IMR-90 (cell line): ENCODE data around the gene NUTM1. TPM values are rescaled to one million over a fixed set of nuclear protein-coding genes. Genes with fewer than 3 reads are reported as not detected.

Experiments
- ATAC-seq: fragments of 200-7000 bp; cut with Tn5 transposase; 2 replicates; pipeline ENCODE4 v1.9.1; 2020; ENCODE audit warnings: low read depth, mild to moderate bottlenecking, moderate library complexity
- BruUV-seq: library from RNA; stranded (reverse); fragments of 400-500 nt; replicated peaks from 2 replicates; lab custom pipeline; 2021; lab: Mats Ljungman, UMichigan
- CTCF ChIA-PET: fragments of 300-600 bp; formaldehyde crosslinking; extraction: SDS; loops from one replicate; lab custom pipeline; 2021; ENCODE audit warnings: antibody characterized with exemption; lab: Yijun Ruan, JAX
- POLR2A ChIA-PET: fragments of 300-600 bp; sonication (Branson Sonifier 250); formaldehyde crosslinking; loops from one replicate; lab custom pipeline; 2022; ENCODE audit warnings: antibody characterized with exemption; ENCODE audit not compliant: unreplicated experiment; lab: Charles Lee
- DNase-seq: peaks from one replicate; pipeline ENCODE4 v3.0.0; 2013
- H2AFZ ChIP-seq: replicated peaks from 2 replicates; pipeline ENCODE3; 2013; ENCODE audit warnings: low read length, mild to moderate bottlenecking; ENCODE audit not compliant: poor library complexity
- H2AK5ac ChIP-seq: 2 replicates; pipeline ENCODE4 v1.6.1; 2013; ENCODE audit warnings: low read depth, low read length, inconsistent platforms
- H2AK9ac ChIP-seq: replicated peaks from 2 replicates; pipeline ENCODE3; 2013; ENCODE audit warnings: mild to moderate bottlenecking, low read depth, low read length, moderate library complexity; ENCODE audit not compliant: poor library complexity
- H2BK120ac ChIP-seq: 2 replicates; pipeline ENCODE4 v1.6.1; 2013; ENCODE audit warnings: low read depth, low read length, inconsistent platforms
- H2BK15ac ChIP-seq: 3 replicates; pipeline ENCODE4 v1.6.1; 2013; ENCODE audit warnings: low read depth, low read length, inconsistent platforms
- H2BK20ac ChIP-seq: 2 replicates; pipeline ENCODE4 v1.6.1; 2013; ENCODE audit warnings: low read depth, mild to moderate bottlenecking, inconsistent platforms, low read length, moderate library complexity
- H2BK5ac ChIP-seq: 2 replicates; pipeline ENCODE4 v1.6.1; 2013; ENCODE audit warnings: mild to moderate bottlenecking, low read depth, low read length, inconsistent platforms; ENCODE audit not compliant: poor library complexity, severe bottlenecking
- H3K14ac ChIP-seq: replicated peaks from 2 replicates; pipeline ENCODE4 v1.6.1; 2013; ENCODE audit warnings: low read depth, low read length, inconsistent platforms
- H3K18ac ChIP-seq: 2 replicates; pipeline ENCODE4 v1.6.1; 2013; ENCODE audit warnings: low read depth, low read length, control low read depth
- H3K23ac ChIP-seq: 2 replicates; pipeline ENCODE4 v1.6.1; 2013; ENCODE audit warnings: low read depth, low read length, inconsistent platforms
- H3K27ac ChIP-seq: 2 replicates; pipeline ENCODE4 v1.5.1; 2013; ENCODE audit warnings: mild to moderate bottlenecking, control low read depth, low read length; ENCODE audit not compliant: insufficient read depth
- H3K27me3 ChIP-seq: 2 replicates; pipeline ENCODE4 v1.6.1; 2013; ENCODE audit warnings: low read length; ENCODE audit not compliant: control insufficient read depth, insufficient read depth
- H3K36me3 ChIP-seq: 2 replicates; pipeline ENCODE4 v1.6.1; 2013; ENCODE audit warnings: low read length, mixed read lengths; ENCODE audit not compliant: control insufficient read depth, insufficient read depth
- H3K4ac ChIP-seq: 2 replicates; pipeline ENCODE4 v1.6.1; 2013; ENCODE audit warnings: low read depth, low read length, inconsistent platforms
- H3K4me1 ChIP-seq: 2 replicates; pipeline ENCODE4 v1.6.1; 2013; ENCODE audit warnings: low read length, mixed read lengths; ENCODE audit not compliant: control insufficient read depth, insufficient read depth
- H3K4me2 ChIP-seq: 2 replicates; pipeline ENCODE4 v1.6.1; 2013; ENCODE audit warnings: low read depth, mild to moderate bottlenecking, control low read depth, low read length, moderate library complexity
- H3K4me3 ChIP-seq: 2 replicates; pipeline ENCODE4 v1.5.1; 2013; ENCODE audit warnings: low read depth, mild to moderate bottlenecking, control low read depth, low read length, moderate library complexity; ENCODE audit not compliant: insufficient read depth
- H3K56ac ChIP-seq: 2 replicates; pipeline ENCODE4 v1.6.1; 2013; ENCODE audit warnings: low read length, inconsistent platforms; ENCODE audit not compliant: insufficient read depth; ENCODE audit errors: extremely low read depth
- H3K79me1 ChIP-seq, 2 experiments: 2 replicates each; pipeline ENCODE4 v1.6.1; 2013; ENCODE audit warnings: low read length in 2 of 2, inconsistent platforms in 1 of 2, low read depth in 1 of 2
- H3K9ac ChIP-seq: 2 replicates; pipeline ENCODE4 v1.6.1; 2013; ENCODE audit warnings: low read depth, low read length, control low read depth
- H3K9me1 ChIP-seq: 2 replicates; pipeline ENCODE4 v1.6.1; 2013; ENCODE audit warnings: low read length, inconsistent platforms; ENCODE audit not compliant: insufficient read depth
- H3K9me3 ChIP-seq: 2 replicates; pipeline ENCODE4 v1.6.1; 2013; ENCODE audit warnings: low read length; ENCODE audit not compliant: control insufficient read depth, insufficient read depth
- H4K20me1 ChIP-seq: 2 replicates; pipeline ENCODE4 v1.6.1; 2013; ENCODE audit warnings: low read length, inconsistent platforms; ENCODE audit not compliant: insufficient read depth
- H4K5ac ChIP-seq: 2 replicates; pipeline ENCODE4 v1.6.1; 2013; ENCODE audit warnings: mild to moderate bottlenecking, low read depth, low read length, control low read depth
- H4K8ac ChIP-seq, 2 experiments: 2 replicates each; pipeline ENCODE4 v1.6.1; 2013; ENCODE audit warnings: low read depth in 2 of 2, low read length in 2 of 2, control low read depth in 1 of 2, inconsistent platforms in 1 of 2
- H4K91ac ChIP-seq: 2 replicates; pipeline ENCODE4 v1.6.1; 2013; ENCODE audit warnings: low read depth, low read length, inconsistent platforms; ENCODE audit not compliant: insufficient read depth
- BHLHE40 ChIP-seq: fragments of 150-350 bp; IDR thresholded peaks from 2 replicates; pipeline ENCODE4 v1.6.1; 2016; ENCODE audit warnings: mild to moderate bottlenecking, low read depth, low read length
- CEBPB ChIP-seq: IDR thresholded peaks from 2 replicates; pipeline ENCODE4 v1.6.1; 2012; ENCODE audit warnings: low read depth, low read length, improper control_type of control experiment
- CHD1 ChIP-seq: IDR thresholded peaks from 2 replicates; pipeline ENCODE4 v1.6.1; 2012; ENCODE audit warnings: low read depth, low read length, improper control_type of control experiment
- FOS ChIP-seq: fragments of 150-350 bp; IDR thresholded peaks from 2 replicates; pipeline ENCODE4 v1.6.1; 2016; ENCODE audit warnings: low read depth, low read length
- MAFK ChIP-seq: IDR thresholded peaks from 2 replicates; pipeline ENCODE4 v1.6.1; 2012; ENCODE audit warnings: low read depth, low read length, improper control_type of control experiment
- MAZ ChIP-seq: IDR thresholded peaks from 2 replicates; pipeline ENCODE4 v1.6.1; 2012; ENCODE audit warnings: low read depth, mild to moderate bottlenecking, low read length, improper control_type of control experiment, moderate library complexity, borderline replicate concordance
- MXI1 ChIP-seq: IDR thresholded peaks from 2 replicates; pipeline ENCODE4 v1.6.1; 2012; ENCODE audit warnings: low read depth, mild to moderate bottlenecking, low read length, moderate library complexity, borderline replicate concordance
- NFE2L2 ChIP-seq: fragments of 150-350 bp; IDR thresholded peaks from 2 replicates; pipeline ENCODE4 v1.6.1; 2016; ENCODE audit warnings: low read depth, mild to moderate bottlenecking, low read length
- POLR2A ChIP-seq: IDR thresholded peaks from 2 replicates; pipeline ENCODE4 v1.6.1; 2012; ENCODE audit warnings: mild to moderate bottlenecking, low read depth, low read length
- RAD21 ChIP-seq: IDR thresholded peaks from 2 replicates; pipeline ENCODE4 v1.6.1; 2012; ENCODE audit warnings: low read length, improper control_type of control experiment
- RCOR1 ChIP-seq: IDR thresholded peaks from 2 replicates; pipeline ENCODE4 v1.6.1; 2012; ENCODE audit warnings: mild to moderate bottlenecking, low read length, improper control_type of control experiment; ENCODE audit not compliant: insufficient replicate concordance
- RFX5 ChIP-seq: IDR thresholded peaks from 2 replicates; pipeline ENCODE4 v1.8.0; 2012; ENCODE audit warnings: low read depth, mild to moderate bottlenecking, low read length, moderate library complexity
- SMC3 ChIP-seq: fragments of 150-350 bp; IDR thresholded peaks from 2 replicates; pipeline ENCODE4 v1.6.1; 2016; ENCODE audit warnings: low read depth, mild to moderate bottlenecking, antibody characterized with exemption, low read length, moderate library complexity
- WGBS, 2 experiments: methylation state at CpG; one replicate each; pipeline versions ENCODE4 v1.1.5 to v1.1.7; 2013; ENCODE audit warnings: missing lambda C conversion rate in 2 of 2; ENCODE audit not compliant: insufficient read length in 1 of 2; ENCODE audit errors: extremely low coverage in 2 of 2; 5-methylcytosine and 5-hydroxymethylcytosine counted together
- dilution Hi-C: fragments of 300-500 bp; cut with HindIII; formaldehyde crosslinking; loops from one replicate; pipeline ENCODE4 v1.14.3; 2018; ENCODE audit warnings: low sequenced_read_pairs; ENCODE audit not compliant: unreplicated experiment
- in situ Hi-C: fragments of 300-500 bp; cut with MboI; formaldehyde crosslinking; loops from 3 replicates; pipeline ENCODE4 v1.14.3; 2019; ENCODE audit warnings: low sequenced_read_pairs, inconsistent platforms, mixed read lengths
- intact Hi-C: fragments of 100-400 bp; cut with micrococcal nuclease; formaldehyde crosslinking; loops from 2 replicates; pipeline ENCODE4 v1.10.0; 2022
- polyA plus RNA-seq, 3 experiments: library from polyadenylated mRNA; depleted of rRNA; stranded (reverse); fragments of >200 nt; gene quantifications; 2 replicates each; pipeline ENCODE4 v1.2.3, GENCODE V29; 2012; ENCODE audit warnings: low replicate concordance in 1 of 3
- total RNA-seq: library from RNA; depleted of rRNA; stranded (reverse); fragments of >200 nt; gene quantifications from 2 replicates; pipeline ENCODE4 v1.2.3, GENCODE V29; 2012
- TF ChIP-seq, protein P1 (sequence below): fragments of 150-350 bp; IDR thresholded peaks from 2 replicates; pipeline ENCODE4 v1.6.1; 2017; ENCODE audit warnings: mild to moderate bottlenecking, antibody characterized with exemption, low read length, low read depth
- TF ChIP-seq, protein P2 (sequence below): fragments of 150-350 bp; IDR thresholded peaks from 2 replicates; pipeline ENCODE4 v1.6.1; 2016; ENCODE audit warnings: low read depth, mild to moderate bottlenecking, low read length, moderate library complexity, borderline replicate concordance
- TF ChIP-seq, protein P3 (sequence below): conservative IDR thresholded peaks from 2 replicates; pipeline ENCODE4 v1.5.1; 2012; ENCODE audit warnings: mild to moderate bottlenecking, low read depth, low read length, improper control_type of control experiment

Gene NUTM1
- total and polyA plus RNA-seq, 2 of the 4 experiments (the other 2 are of a cell fraction) = not detected

DNA sequence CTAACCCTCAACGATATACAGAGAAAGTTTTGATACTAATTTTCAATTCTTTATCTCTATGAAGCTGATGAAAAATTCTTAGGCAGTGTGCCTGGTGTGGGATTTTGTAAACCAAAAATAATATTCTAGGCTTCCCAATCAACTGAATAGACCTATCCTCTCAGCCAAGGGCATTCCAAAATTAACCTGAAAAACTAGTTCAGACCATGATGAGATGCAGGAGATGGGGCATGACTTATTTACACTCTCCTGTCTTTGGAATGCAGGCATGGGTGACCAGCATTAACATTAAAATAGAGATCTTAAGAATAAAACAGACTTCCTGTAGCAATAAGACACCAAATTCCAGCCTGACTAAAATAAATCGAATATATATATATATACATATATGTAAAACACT lies 31.7 kb downstream of the NUTM1 start:
- no peak overlapping the region for H2BK15ac ChIP-seq

More for the DNA sequence above, 31.7 kb downstream of the NUTM1 start:
- dilution Hi-C loops (no loop called here), intact Hi-C loops (no loop called here), in situ Hi-C loops (no loop called here)
- H3K23ac ChIP-seq = no peak overlapping the region
- H2AK9ac ChIP-seq = no peak overlapping the region
- no peak overlapping the region for H3K4me3 ChIP-seq
- H3K27ac ChIP-seq = no peak overlapping the region
- no peak overlapping the region for H3K4ac ChIP-seq
- no peaks in the 10 kb centered on the region for H3K9me3 ChIP-seq
- H4K5ac ChIP-seq = no peak overlapping the region
- no peak overlapping the region for H3K18ac ChIP-seq
- no peak overlapping the region for H3K14ac ChIP-seq
- no peak overlapping the region for H3K9ac ChIP-seq
- ChIA-PET CTCF (no interaction called here), POLR2A (no interaction called here)
- no peak for ATAC-seq
- no TSS peak for BruUV-seq
- no peak overlapping the region for H3K56ac ChIP-seq
- TF ChIP-seq, protein P1, sequence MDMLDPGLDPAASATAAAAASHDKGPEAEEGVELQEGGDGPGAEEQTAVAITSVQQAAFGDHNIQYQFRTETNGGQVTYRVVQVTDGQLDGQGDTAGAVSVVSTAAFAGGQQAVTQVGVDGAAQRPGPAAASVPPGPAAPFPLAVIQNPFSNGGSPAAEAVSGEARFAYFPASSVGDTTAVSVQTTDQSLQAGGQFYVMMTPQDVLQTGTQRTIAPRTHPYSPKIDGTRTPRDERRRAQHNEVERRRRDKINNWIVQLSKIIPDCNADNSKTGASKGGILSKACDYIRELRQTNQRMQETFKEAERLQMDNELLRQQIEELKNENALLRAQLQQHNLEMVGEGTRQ = no peak
- TF ChIP-seq FOS = no peak
- TF ChIP-seq, protein P2, sequence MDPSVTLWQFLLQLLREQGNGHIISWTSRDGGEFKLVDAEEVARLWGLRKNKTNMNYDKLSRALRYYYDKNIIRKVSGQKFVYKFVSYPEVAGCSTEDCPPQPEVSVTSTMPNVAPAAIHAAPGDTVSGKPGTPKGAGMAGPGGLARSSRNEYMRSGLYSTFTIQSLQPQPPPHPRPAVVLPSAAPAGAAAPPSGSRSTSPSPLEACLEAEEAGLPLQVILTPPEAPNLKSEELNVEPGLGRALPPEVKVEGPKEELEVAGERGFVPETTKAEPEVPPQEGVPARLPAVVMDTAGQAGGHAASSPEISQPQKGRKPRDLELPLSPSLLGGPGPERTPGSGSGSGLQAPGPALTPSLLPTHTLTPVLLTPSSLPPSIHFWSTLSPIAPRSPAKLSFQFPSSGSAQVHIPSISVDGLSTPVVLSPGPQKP = no peak
- TF ChIP-seq BHLHE40 = no peak
- TF ChIP-seq CHD1 = no peak
- TF ChIP-seq SMC3 = no peak
- TF ChIP-seq CEBPB = no peak
- no peak for TF ChIP-seq RFX5
- TF ChIP-seq MXI1 = no peak
- no peak for TF ChIP-seq MAZ
- no peak for TF ChIP-seq NFE2L2
- TF ChIP-seq POLR2A = no peak
- TF ChIP-seq RAD21 = no peak
- no peak for TF ChIP-seq MAFK
- TF ChIP-seq RCOR1 = no peak
- TF ChIP-seq, protein P3, sequence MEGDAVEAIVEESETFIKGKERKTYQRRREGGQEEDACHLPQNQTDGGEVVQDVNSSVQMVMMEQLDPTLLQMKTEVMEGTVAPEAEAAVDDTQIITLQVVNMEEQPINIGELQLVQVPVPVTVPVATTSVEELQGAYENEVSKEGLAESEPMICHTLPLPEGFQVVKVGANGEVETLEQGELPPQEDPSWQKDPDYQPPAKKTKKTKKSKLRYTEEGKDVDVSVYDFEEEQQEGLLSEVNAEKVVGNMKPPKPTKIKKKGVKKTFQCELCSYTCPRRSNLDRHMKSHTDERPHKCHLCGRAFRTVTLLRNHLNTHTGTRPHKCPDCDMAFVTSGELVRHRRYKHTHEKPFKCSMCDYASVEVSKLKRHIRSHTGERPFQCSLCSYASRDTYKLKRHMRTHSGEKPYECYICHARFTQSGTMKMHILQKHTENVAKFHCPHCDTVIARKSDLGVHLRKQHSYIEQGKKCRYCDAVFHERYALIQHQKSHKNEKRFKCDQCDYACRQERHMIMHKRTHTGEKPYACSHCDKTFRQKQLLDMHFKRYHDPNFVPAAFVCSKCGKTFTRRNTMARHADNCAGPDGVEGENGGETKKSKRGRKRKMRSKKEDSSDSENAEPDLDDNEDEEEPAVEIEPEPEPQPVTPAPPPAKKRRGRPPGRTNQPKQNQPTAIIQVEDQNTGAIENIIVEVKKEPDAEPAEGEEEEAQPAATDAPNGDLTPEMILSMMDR = no peak
- H2BK120ac ChIP-seq = no peak overlapping the region
- DNase-seq = no peak
- no peak overlapping the region for H2AFZ ChIP-seq
- no peak overlapping the region for H2BK20ac ChIP-seq
- H3K36me3 ChIP-seq = no peaks in the 10 kb centered on the region
- no peaks in the 10 kb centered on the region for H3K27me3 ChIP-seq
- H2BK5ac ChIP-seq = no peak overlapping the region
- peaks cover 2% of the 10 kb centered on the region; the same call in 1 of the 2 replicates for H3K9me1 ChIP-seq
- H4K91ac ChIP-seq = no peak overlapping the region
- no peak overlapping the region for H4K8ac ChIP-seq
- H4K20me1 ChIP-seq = no peaks in the 10 kb centered on the region
- WGBS, 2 experiments = no CpG with 5 or more reads among the region's 2 CpGs
- H3K79me1 ChIP-seq = no peaks in the 10 kb centered on the region; a peak in 1 of 4 replicates
- H2AK5ac ChIP-seq = no peak overlapping the region
- H3K4me2 ChIP-seq = no peak overlapping the region
- H3K4me1 ChIP-seq = no peaks in the 10 kb centered on the region
